HEK293T (cell line): ENCODE measurements around the gene YY1.
"Not testable (repeated sequence)": the region's sequence is repeated elsewhere in the genome, so short reads cannot be mapped to it uniquely, and the experiment has no call there.

Experiments
- CTCF ChIA-PET: fragments of 350-600 bp; formaldehyde crosslinking; extraction: SDS; loops from one replicate; lab custom pipeline; 2021; ENCODE audit warnings: antibody characterized with exemption, inconsistent platforms; lab: Yijun Ruan, JAX
- POLR2A ChIA-PET: fragments of 350-600 bp; formaldehyde crosslinking; extraction: SDS; loops from one replicate; lab custom pipeline; 2020; ENCODE audit warnings: antibody characterized with exemption, inconsistent platforms; lab: Yijun Ruan, JAX
- DNase-seq: peaks from one replicate; pipeline ENCODE4 v3.0.0; 2012; ENCODE audit warnings: mixed read lengths; ENCODE audit errors: extremely low spot score
- ARNT ChIP-seq: fragments of 450-650 bp; IDR thresholded peaks from 2 replicates; pipeline ENCODE4 v1.6.1; 2017; ENCODE audit warnings: mild to moderate bottlenecking
- BHLHE40 ChIP-seq: fragments of 450-650 bp; IDR thresholded peaks from 2 replicates; pipeline ENCODE4 v1.6.1; 2016; ENCODE audit warnings: mild to moderate bottlenecking, moderate library complexity, borderline replicate concordance
- CTBP1 ChIP-seq: fragments of 450-650 bp; IDR thresholded peaks from 2 replicates; pipeline ENCODE4 v1.6.1; 2016; ENCODE audit warnings: borderline replicate concordance
- ELF4 ChIP-seq: fragments of 450-650 bp; IDR thresholded peaks from 2 replicates; pipeline ENCODE4 v1.6.1; 2017; ENCODE audit warnings: antibody characterized with exemption
- FOXA1 ChIP-seq: fragments of 450-650 bp; IDR thresholded peaks from 2 replicates; pipeline ENCODE4 v1.6.1; 2016; ENCODE audit warnings: mild to moderate bottlenecking
- FOXK2 ChIP-seq: fragments of 450-650 bp; IDR thresholded peaks from 2 replicates; pipeline ENCODE4 v1.6.1; 2016; ENCODE audit warnings: mild to moderate bottlenecking
- FOXM1 ChIP-seq: fragments of 450-650 bp; IDR thresholded peaks from 2 replicates; pipeline ENCODE4 v1.6.1; 2017; ENCODE audit warnings: mild to moderate bottlenecking, borderline replicate concordance
- HDGF ChIP-seq: fragments of 450-650 bp; IDR thresholded peaks from 2 replicates; pipeline ENCODE4 v1.6.1; 2017; ENCODE audit warnings: antibody characterized with exemption, borderline replicate concordance
- L3MBTL2 ChIP-seq: fragments of 450-650 bp; conservative IDR thresholded peaks from 2 replicates; pipeline ENCODE4 v1.6.1; 2016; ENCODE audit warnings: mild to moderate bottlenecking
- LEF1 ChIP-seq: fragments of 450-650 bp; IDR thresholded peaks from 2 replicates; pipeline ENCODE4 v1.6.1; 2017; ENCODE audit warnings: mild to moderate bottlenecking, borderline replicate concordance
- NFRKB ChIP-seq: fragments of 450-650 bp; IDR thresholded peaks from 2 replicates; pipeline ENCODE4 v1.6.1; 2016; ENCODE audit warnings: mild to moderate bottlenecking, moderate library complexity
- PKNOX1 ChIP-seq: fragments of 450-650 bp; IDR thresholded peaks from 2 replicates; pipeline ENCODE4 v1.6.1; 2016
- SP1 ChIP-seq: fragments of 450-650 bp; IDR thresholded peaks from 2 replicates; pipeline ENCODE4 v1.6.1; 2017
- SUZ12 ChIP-seq: fragments of 450-650 bp; IDR thresholded peaks from 2 replicates; pipeline ENCODE4 v1.6.1; 2016; ENCODE audit warnings: mild to moderate bottlenecking
- TARDBP ChIP-seq: fragments of 450-650 bp; IDR thresholded peaks from 2 replicates; pipeline ENCODE4 v1.6.1; 2016
- ZNF384 ChIP-seq: fragments of 450-650 bp; IDR thresholded peaks from 2 replicates; pipeline ENCODE4 v1.6.1; 2016

YY1 gene

GRCh38 chr14:100281286-100282082, 42.5 kb downstream of the YY1 start:
- ChIA-PET POLR2A (no interaction called here), CTCF (no interaction called here)
- TF ChIP-seq SUZ12 (no peak), FOXA1 (no peak), ZNF384 (no peak), CTBP1 (no peak), FOXK2 (no peak), HDGF (no peak), ELF4 (no peak), PKNOX1 (no peak), ARNT (no peak), FOXM1 (no peak), NFRKB (no peak), SP1 (no peak), BHLHE40 (no peak), LEF1 (no peak), TARDBP (no peak), L3MBTL2 (no peak)
- DNase-seq: no peak

- DNase-seq: no peak
- CTCF ChIA-PET: interaction anchor here (1.0 kb wide), 1 partner anchor 18 kb away, joined by 3 read pairs; no protein-coding TSS in a partner anchor
- POLR2A ChIA-PET: no interaction called here
- TF ChIP-seq HDGF (no peak), TARDBP (no peak), ARNT (no peak), L3MBTL2 (no peak), SP1 (no peak), FOXA1 (no peak), FOXK2 (no peak), PKNOX1 (no peak), ZNF384 (no peak), LEF1 (no peak), NFRKB (no peak), CTBP1 (no peak), ELF4 (no peak)
Observed at GRCh38 chr14:100282083-100282350, 43.1 kb downstream of the YY1 start.

GRCh38 chr14:100282766-100283419, 43.9 kb downstream of the YY1 start:
- TF ChIP-seq ARNT (no peak), FOXA1 (no peak), TARDBP (no peak), SP1 (no peak), HDGF (no peak), L3MBTL2 (no peak), CTBP1 (no peak), ZNF384 (no peak), BHLHE40 (no peak), SUZ12 (no peak), LEF1 (no peak), ELF4 (no peak), PKNOX1 (no peak), NFRKB (no peak), FOXM1 (no peak)
- ChIA-PET POLR2A (interaction anchor here (0.7 to 1.2 kb wide), 2 partner anchors 63 to 95 kb away, joined by 3 read pairs; no protein-coding TSS in a partner anchor), CTCF (interaction anchor here (0.6 to 1.1 kb wide), 4 partner anchors 19 to 1395 kb away, joined by 3 read pairs; no protein-coding TSS in a partner anchor)
- no peak for DNase-seq

GRCh38 chr14:100283436-100283835, 44.5 kb downstream of the YY1 start:
- ChIA-PET CTCF (interaction anchor here (0.6 to 1.1 kb wide), 4 partner anchors 92 to 1395 kb away, joined by 3 read pairs; no protein-coding TSS in a partner anchor), POLR2A (interaction anchor here (0.8 to 2.1 kb wide), 3 partner anchors 16 to 94 kb away, joined by 3 to 6 read pairs (median 3); no protein-coding TSS in a partner anchor)
- not testable (repeated sequence) for DNase-seq

- TF ChIP-seq ELF4 (no peak), TARDBP (no peak), ZNF384 (no peak), NFRKB (no peak)
- ChIA-PET CTCF (interaction anchor here (0.6 to 1.2 kb wide), 5 partner anchors 15 to 159 kb away, joined by 3 to 4 read pairs (median 3); no protein-coding TSS in a partner anchor), POLR2A (interaction anchor here (0.8 to 2.1 kb wide), 3 partner anchors 17 to 93 kb away, joined by 3 to 6 read pairs (median 3); no protein-coding TSS in a partner anchor)
- no peak for DNase-seq
Observed at GRCh38 chr14:100283984-100284881, 45.3 kb downstream of the YY1 start.
